Hematopoietic multipotent progenitor cell treated with erythropoietin and hydrocortisone succinate and interleukin-3 and kit ligand, for 6 days (in vitro differentiated cells): Measurements from ENCODE around the gene AFF2.

Experiments
- DNase-seq: peaks from one replicate; pipeline ENCODE4 v3.0.0-alpha.2; 2015

AFF2 gene

DNA sequence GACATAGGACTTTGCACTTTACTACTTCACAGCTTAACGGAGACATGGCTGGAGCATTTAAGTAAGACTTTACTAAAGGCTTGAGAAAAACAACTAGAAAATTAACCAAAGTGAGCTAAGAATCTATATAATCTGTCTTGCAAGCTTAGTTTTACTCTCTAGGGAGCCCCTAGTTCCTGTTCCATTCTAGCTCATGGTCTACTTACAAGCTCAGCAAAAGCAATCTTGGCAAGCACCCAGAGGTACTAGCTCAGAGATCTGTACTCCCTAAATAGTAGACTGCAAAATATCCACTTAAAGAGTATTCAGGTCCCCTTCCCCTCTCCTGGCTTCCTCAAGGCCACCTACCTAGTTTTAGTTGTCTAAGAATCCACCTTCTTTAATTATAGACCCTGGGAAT, 535.7 kb downstream of the AFF2 start:
- no peak for DNase-seq

DNA sequence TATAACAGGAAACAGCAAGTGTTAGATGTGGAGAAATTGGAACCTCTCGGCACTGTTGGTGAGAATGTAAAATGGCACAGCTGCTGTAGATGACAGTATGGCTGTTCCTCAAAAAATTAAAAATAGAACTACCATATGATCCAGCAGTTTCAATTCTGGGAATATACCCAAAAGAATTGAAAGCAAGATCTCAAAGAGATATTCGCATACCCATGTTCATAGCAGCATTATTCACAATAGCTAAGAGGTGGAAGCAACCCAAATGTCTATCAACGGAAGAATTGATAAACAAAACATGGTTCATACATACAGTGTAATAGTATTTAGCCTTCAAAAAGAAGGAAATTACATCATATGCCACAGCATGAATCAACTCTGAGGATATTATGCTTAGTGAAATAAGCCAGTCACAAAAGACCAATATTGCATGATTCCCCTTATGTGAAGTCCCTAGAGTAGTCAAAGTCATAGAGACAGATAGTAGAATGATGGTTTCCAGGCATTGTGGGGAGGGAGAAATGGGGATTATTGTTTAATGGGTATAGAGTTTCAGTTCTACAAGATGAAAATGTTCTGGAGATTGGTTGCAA, 537.0 kb downstream of the AFF2 start:
- DNase-seq: no peak

DNA sequence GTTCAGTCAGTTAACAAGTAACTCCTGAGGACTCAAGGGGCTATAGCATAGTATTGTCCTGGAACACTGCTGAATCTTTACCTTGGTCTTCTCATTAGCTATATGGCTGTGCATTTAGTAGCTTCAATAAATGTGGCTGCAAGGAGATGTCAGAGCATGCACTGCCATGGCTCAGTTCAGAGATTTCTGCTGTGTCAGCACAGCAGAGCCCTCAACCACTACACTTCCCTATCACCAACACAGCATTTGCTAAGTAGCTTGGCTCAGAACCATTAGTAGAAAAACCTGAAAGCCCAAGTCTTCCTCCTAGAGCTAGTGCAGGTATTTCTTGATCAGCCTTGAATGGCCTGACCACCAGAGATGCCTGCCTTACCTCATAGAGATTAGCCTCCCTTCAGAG, 538.6 kb downstream of the AFF2 start:
- no peak for DNase-seq

DNA sequence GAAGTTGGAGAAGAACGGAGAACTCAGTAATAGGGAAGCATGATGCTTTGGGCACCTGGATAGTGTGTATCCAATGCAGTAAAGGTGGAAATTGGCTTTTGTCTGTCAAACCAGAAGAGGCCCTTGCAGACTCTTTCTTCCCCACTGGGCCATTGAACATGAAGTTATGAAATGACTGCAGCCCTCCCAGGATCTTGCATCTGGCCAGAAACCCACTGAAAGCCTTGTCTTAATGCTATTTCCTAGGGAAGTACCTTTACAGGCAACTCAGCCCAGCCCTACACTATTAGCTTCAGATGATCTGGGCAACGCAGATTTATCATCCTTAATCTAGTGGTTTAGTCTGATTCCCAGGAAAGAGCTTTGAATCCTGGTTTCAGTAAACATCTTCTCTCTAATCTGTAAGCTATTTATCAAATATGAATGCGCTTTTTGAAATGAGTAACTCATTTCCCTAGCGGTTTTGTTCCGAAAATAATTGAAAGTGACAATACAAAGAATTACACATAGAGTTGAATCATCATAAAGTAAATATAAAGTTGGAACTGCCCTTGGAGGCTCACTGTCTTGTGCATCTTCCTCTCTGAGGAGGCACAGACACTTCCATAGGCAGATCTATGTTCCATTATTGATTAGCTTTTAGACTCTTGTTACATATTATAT, 540.6 kb downstream of the AFF2 start:
- DNase-seq: no peak

DNA sequence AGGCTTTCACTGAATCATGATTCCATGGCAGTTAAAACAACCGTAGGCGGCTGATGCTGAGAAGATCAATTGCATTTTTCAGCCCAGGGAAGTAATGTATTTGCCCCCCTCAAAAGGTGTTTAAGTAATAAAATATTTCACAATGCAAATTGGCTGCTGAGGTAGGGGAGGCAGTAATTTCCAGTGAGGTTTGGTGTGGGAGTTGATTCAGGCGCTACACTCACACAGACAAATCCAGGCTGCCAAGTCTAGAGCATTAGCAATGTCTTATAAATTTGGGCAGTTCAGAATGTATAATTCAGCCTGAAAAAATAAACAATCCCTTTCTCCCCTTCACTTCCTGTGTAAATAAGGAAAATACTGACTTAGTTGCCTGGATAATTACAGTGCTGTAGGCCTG, 543.0 kb downstream of the AFF2 start:
- no peak for DNase-seq

DNA sequence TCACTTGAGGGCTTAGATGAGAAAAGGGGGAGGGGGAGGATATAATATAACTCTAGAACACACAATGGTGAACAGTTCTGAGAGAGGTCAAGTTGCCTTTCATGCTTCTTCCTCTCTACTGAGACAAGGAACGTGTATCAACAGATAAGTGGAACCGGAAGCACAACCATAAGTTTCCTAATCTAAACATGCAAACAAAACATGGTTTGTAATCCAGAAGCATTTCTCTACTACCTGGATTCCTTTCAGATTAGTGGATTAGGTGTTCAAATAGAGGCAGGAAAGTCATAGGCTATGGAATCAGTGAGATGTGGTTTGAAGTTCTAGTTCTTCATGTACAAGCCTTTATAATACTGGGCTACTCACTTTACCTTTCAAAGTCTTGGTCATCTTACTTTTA, 544.1 kb downstream of the AFF2 start:
- DNase-seq: no peak

DNA sequence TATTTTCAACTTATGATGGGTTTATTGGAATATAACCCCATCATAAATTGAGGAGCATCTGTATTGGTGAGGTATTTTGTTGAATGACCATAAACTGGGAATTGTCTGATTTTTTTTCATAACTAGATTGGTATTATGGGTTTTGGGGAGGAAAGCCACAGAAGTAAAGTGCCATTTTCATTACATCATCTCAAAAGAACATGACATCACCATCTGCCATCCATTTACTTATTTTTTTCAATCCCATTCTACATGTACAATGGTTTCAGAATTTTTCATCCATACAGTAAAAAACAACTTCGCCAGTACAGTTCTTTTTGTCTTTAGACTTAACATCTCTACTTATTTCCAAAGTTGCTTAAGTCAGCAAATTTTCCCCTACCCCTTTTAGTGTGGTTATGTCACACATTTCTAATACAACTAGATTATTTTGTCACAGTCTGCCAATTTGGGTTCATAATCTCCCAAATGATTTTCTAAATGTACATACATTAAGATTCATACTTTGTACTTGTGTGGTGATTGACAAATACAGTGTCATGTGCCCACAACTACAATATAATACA, 545.3 kb downstream of the AFF2 start:
- DNase-seq: no peak
